Brain pericyte (primary cell): ENCODE data around the gene WT1.

Source experiments
- DNase-seq: peaks from one replicate; pipeline ENCODE4 v3.0.0-alpha.2; 2012; ENCODE audit warnings: low read depth, low spot score

The WT1 gene

GRCh38 chr11:32421992-32422391 is 13.3 kb downstream of the WT1 start:
- DNase-seq = no peak

GRCh38 chr11:32420937-32421901 is 14.1 kb downstream of the WT1 start:
- DNase-seq = no peak

GRCh38 chr11:32420139-32420538 is 15.2 kb downstream of the WT1 start:
- no peak for DNase-seq

GRCh38 chr11:32418836-32419235 is 16.5 kb downstream of the WT1 start:
- DNase-seq = no peak

- DNase-seq = no peak
Observed at GRCh38 chr11:32417806-32418205, 17.5 kb downstream of the WT1 start.

GRCh38 chr11:32416301-32416700 is 19.0 kb downstream of the WT1 start:
- DNase-seq = no peak

GRCh38 chr11:32414925-32415324 is 20.4 kb downstream of the WT1 start:
- no peak for DNase-seq

- no peak for DNase-seq
Observed at GRCh38 chr11:32411942-32412615, 23.3 kb downstream of the WT1 start.

GRCh38 chr11:32405592-32405991 is 29.7 kb downstream of the WT1 start:
- DNase-seq = no peak

- no peak for DNase-seq
Observed at GRCh38 chr11:32402836-32403235, 32.5 kb downstream of the WT1 start.

GRCh38 chr11:32400670-32401369 is 34.5 kb downstream of the WT1 start:
- DNase-seq = no peak

GRCh38 chr11:32400196-32400595 is 35.1 kb downstream of the WT1 start:
- no peak for DNase-seq

- DNase-seq = no peak
Observed at GRCh38 chr11:32396991-32397390, 38.3 kb downstream of the WT1 start.

- no peak for DNase-seq
Observed at GRCh38 chr11:32396331-32396730, 39.0 kb downstream of the WT1 start.

- DNase-seq = no peak
Observed at GRCh38 chr11:32395127-32395526, 40.2 kb downstream of the WT1 start.

GRCh38 chr11:32392840-32393239 is 42.5 kb downstream of the WT1 start:
- no peak for DNase-seq

- no peak for DNase-seq
Observed at GRCh38 chr11:32391956-32392553, 43.3 kb downstream of the WT1 start.

- no peak for DNase-seq
Observed at GRCh38 chr11:32391479-32391878, 43.9 kb downstream of the WT1 start.

- DNase-seq = no peak
Observed at GRCh38 chr11:32390712-32391111, 44.6 kb downstream of the WT1 start.

- no peak for DNase-seq
Observed at GRCh38 chr11:32388871-32389770, 46.2 kb downstream of the WT1 start.

GRCh38 chr11:32388365-32388764 is 47.0 kb downstream of the WT1 start:
- no peak for DNase-seq
